HEK293 (cell line): ENCODE data around the gene SPEF1.

ENCODE experiments used
- ATF2 ChIP-seq: fragments of 450-650 bp; formaldehyde crosslinking; IDR thresholded peaks from 2 replicates; pipeline ENCODE4 v1.5.1; 2016; ENCODE audit warnings: missing biosample characterization, missing genetic modification characterization, low read depth
- BCL11B ChIP-seq: fragments of 450-650 bp; formaldehyde crosslinking; IDR thresholded peaks from 2 replicates; pipeline ENCODE4 v1.5.1; 2016; ENCODE audit warnings: low read depth, missing biosample characterization, missing genetic modification characterization
- CTCF ChIP-seq: fragments of 450-650 bp; formaldehyde crosslinking; IDR thresholded peaks from 2 replicates; pipeline ENCODE4 v1.5.1; 2016; ENCODE audit warnings: missing biosample characterization, missing genetic modification characterization
- EGR2 ChIP-seq: fragments of 450-650 bp; formaldehyde crosslinking; IDR thresholded peaks from 2 replicates; pipeline ENCODE4 v1.5.1; 2016; ENCODE audit warnings: low read depth, missing biosample characterization, missing genetic modification characterization
- KLF17 ChIP-seq: fragments of 450-650 bp; formaldehyde crosslinking; IDR thresholded peaks from 2 replicates; pipeline ENCODE4 v1.5.1; 2016; ENCODE audit warnings: missing biosample characterization, missing genetic modification characterization
- PATZ1 ChIP-seq: fragments of 450-650 bp; formaldehyde crosslinking; IDR thresholded peaks from 2 replicates; pipeline ENCODE4 v1.5.1; 2016; ENCODE audit warnings: missing biosample characterization, missing genetic modification characterization
- WT1 ChIP-seq: fragments of 450-650 bp; formaldehyde crosslinking; IDR thresholded peaks from 2 replicates; pipeline ENCODE4 v1.5.1; 2016; ENCODE audit warnings: missing biosample characterization, missing genetic modification characterization
- ZBTB20 ChIP-seq: fragments of 450-650 bp; formaldehyde crosslinking; IDR thresholded peaks from 2 replicates; pipeline ENCODE4 v1.5.1; 2016; ENCODE audit warnings: missing biosample characterization, missing genetic modification characterization
- ZBTB7A ChIP-seq: fragments of 450-650 bp; formaldehyde crosslinking; IDR thresholded peaks from 2 replicates; pipeline ENCODE4 v1.5.1; 2016; ENCODE audit warnings: low read depth, missing biosample characterization, missing genetic modification characterization
- ZNF10 ChIP-seq: fragments of 450-650 bp; formaldehyde crosslinking; IDR thresholded peaks from 2 replicates; pipeline ENCODE4 v1.5.1; 2017; ENCODE audit warnings: missing biosample characterization, missing genetic modification characterization
- ZNF114 ChIP-seq: fragments of 450-650 bp; formaldehyde crosslinking; IDR thresholded peaks from 2 replicates; pipeline ENCODE4 v1.5.0; 2017; ENCODE audit warnings: missing biosample characterization, missing genetic modification characterization
- ZNF148 ChIP-seq: fragments of 450-650 bp; formaldehyde crosslinking; IDR thresholded peaks from 2 replicates; pipeline ENCODE4 v1.5.0; 2017; ENCODE audit warnings: missing biosample characterization, missing genetic modification characterization, borderline replicate concordance
- ZNF223 ChIP-seq: fragments of 450-650 bp; formaldehyde crosslinking; IDR thresholded peaks from 2 replicates; pipeline ENCODE4 v1.5.1; 2016; ENCODE audit warnings: missing biosample characterization, missing genetic modification characterization
- ZNF23 ChIP-seq: fragments of 450-650 bp; formaldehyde crosslinking; IDR thresholded peaks from 2 replicates; pipeline ENCODE4 v1.5.1; 2016; ENCODE audit warnings: missing biosample characterization, missing genetic modification characterization, borderline replicate concordance
- ZNF302 ChIP-seq: fragments of 450-650 bp; formaldehyde crosslinking; IDR thresholded peaks from 2 replicates; pipeline ENCODE4 v1.5.1; 2016; ENCODE audit warnings: missing biosample characterization, missing genetic modification characterization, low read depth
- ZNF404 ChIP-seq: fragments of 450-650 bp; formaldehyde crosslinking; IDR thresholded peaks from 2 replicates; pipeline ENCODE4 v1.5.1; 2017; ENCODE audit warnings: missing biosample characterization, missing genetic modification characterization
- ZNF416 ChIP-seq: fragments of 450-650 bp; formaldehyde crosslinking; IDR thresholded peaks from 2 replicates; pipeline ENCODE4 v1.5.1; 2016; ENCODE audit warnings: missing biosample characterization, missing genetic modification characterization
- ZNF548 ChIP-seq: fragments of 450-650 bp; formaldehyde crosslinking; IDR thresholded peaks from 2 replicates; pipeline ENCODE4 v1.5.1; 2016; ENCODE audit warnings: missing biosample characterization, missing genetic modification characterization
- ZNF580 ChIP-seq: fragments of 450-650 bp; formaldehyde crosslinking; IDR thresholded peaks from 2 replicates; pipeline ENCODE4 v1.5.1; 2016; ENCODE audit warnings: missing biosample characterization, missing genetic modification characterization
- ZNF600 ChIP-seq: fragments of 450-650 bp; formaldehyde crosslinking; IDR thresholded peaks from 2 replicates; pipeline ENCODE4 v1.5.1; 2016; ENCODE audit warnings: missing biosample characterization, missing genetic modification characterization
- ZNF660 ChIP-seq: fragments of 450-650 bp; IDR thresholded peaks from 2 replicates; pipeline ENCODE4 v1.5.1; 2018; ENCODE audit warnings: missing biosample characterization, mild to moderate bottlenecking, missing genetic modification characterization
- ZNF692 ChIP-seq: fragments of 450-650 bp; formaldehyde crosslinking; IDR thresholded peaks from 2 replicates; pipeline ENCODE4 v1.5.1; 2016; ENCODE audit warnings: missing biosample characterization, missing genetic modification characterization
- ZNF704 ChIP-seq: fragments of 450-650 bp; formaldehyde crosslinking; IDR thresholded peaks from 2 replicates; pipeline ENCODE4 v1.5.1; 2016; ENCODE audit warnings: missing biosample characterization, missing genetic modification characterization
- ZNF707 ChIP-seq: fragments of 450-650 bp; formaldehyde crosslinking; IDR thresholded peaks from 2 replicates; pipeline ENCODE4 v1.5.1; 2016; ENCODE audit warnings: missing biosample characterization, missing genetic modification characterization
- ZSCAN23 ChIP-seq: fragments of 450-650 bp; formaldehyde crosslinking; IDR thresholded peaks from 2 replicates; pipeline ENCODE4 v1.5.1; 2016; ENCODE audit warnings: missing biosample characterization, missing genetic modification characterization
- ZSCAN30 ChIP-seq: fragments of 450-650 bp; IDR thresholded peaks from 2 replicates; pipeline ENCODE4 v1.5.1; 2018; ENCODE audit warnings: missing biosample characterization, mild to moderate bottlenecking, missing genetic modification characterization, moderate library complexity
- ZXDB ChIP-seq: fragments of 450-650 bp; formaldehyde crosslinking; IDR thresholded peaks from 2 replicates; pipeline ENCODE4 v1.5.1; 2016; ENCODE audit warnings: missing biosample characterization, missing genetic modification characterization

SPEF1 gene

GRCh38 chr20:3820048-3820900 lies 39.0 kb upstream of the SPEF1 start, which contains the start of gene AP5S1 (continued):
- no peak for TF ChIP-seq ZNF704 (tag by site-specific recombination)
- TF ChIP-seq WT1 (tag by site-specific recombination) = no peak
- no peak for TF ChIP-seq ZNF404 (tag by site-specific recombination)
- no peak for TF ChIP-seq ZSCAN23 (tag by site-specific recombination)
- no peak for TF ChIP-seq ZNF223 (tag by site-specific recombination)
- peak; percentile 35; the same call in 1 of the 2 replicates for TF ChIP-seq ZNF10 (tag by site-specific recombination)
- no peak for TF ChIP-seq ZNF302 (tag by site-specific recombination)
- peak; percentile 78 for TF ChIP-seq BCL11B
- TF ChIP-seq ZNF23 (tag by site-specific recombination) = no peak
- TF ChIP-seq ZNF114 (tag by site-specific recombination) = no peak
- peak; percentile 78; the same call in 1 of the 2 replicates for TF ChIP-seq ZNF692 (tag by site-specific recombination)
- peak; percentile 75; the same call in 1 of the 2 replicates for TF ChIP-seq ZBTB7A (tag by site-specific recombination)
- TF ChIP-seq ZNF600 = peak; percentile 85
- no peak for TF ChIP-seq ZNF416 (tag by site-specific recombination)
- peak; percentile 66 for TF ChIP-seq ZNF580 (tag by site-specific recombination)
- TF ChIP-seq ZNF148 (tag by site-specific recombination) = no peak
- TF ChIP-seq ZSCAN30 (tag by site-specific recombination) = peak; percentile 99
- peak; percentile 41; the same call in 1 of the 2 replicates for TF ChIP-seq EGR2 (tag by site-specific recombination)
- TF ChIP-seq ATF2 (tag by site-specific recombination) = peak; percentile 98
- TF ChIP-seq ZNF660 = peak; percentile 79; the same call in 1 of the 2 replicates
- TF ChIP-seq ZNF707 (tag by site-specific recombination) = no peak
- peak; percentile 99 for TF ChIP-seq CTCF (tag by site-specific recombination)
- TF ChIP-seq PATZ1 (tag by site-specific recombination) = peak; percentile 56; the same call in 1 of the 2 replicates
- peak; percentile 96 for TF ChIP-seq ZXDB (tag by site-specific recombination)
- peak; percentile 64; the same call in 1 of the 2 replicates for TF ChIP-seq ZBTB20
- no peak for TF ChIP-seq ZNF548 (tag by site-specific recombination)
- peak; percentile 76 for TF ChIP-seq KLF17 (tag by site-specific recombination)
